T-helper 2 cell (primary cell): ENCODE data around the gene ATP8B3.

ENCODE experiments used
- DNase-seq, 5 experiments: peaks; one replicate each; pipeline versions ENCODE4 v3.0.0 to v3.0.0-alpha.2; 2012 to 2022

The ATP8B3 gene

GRCh38 chr19:1790054-1790792 is 21.9 kb downstream of the ATP8B3 start:
- no peak for DNase-seq

GRCh38 chr19:1789261-1790041 is 22.6 kb downstream of the ATP8B3 start:
- no peak for DNase-seq

GRCh38 chr19:1787116-1787515 is 25.0 kb downstream of the ATP8B3 start:
- DNase-seq, result no peak

- no peak for DNase-seq
These were observed 25.4 kb downstream of the ATP8B3 start for GRCh38 chr19:1786668-1787067.

GRCh38 chr19:1785310-1785709 is 26.8 kb downstream of the ATP8B3 start:
- DNase-seq, result no peak

- DNase-seq, result no peak
These were observed 28.2 kb downstream of the ATP8B3 start for GRCh38 chr19:1783874-1784273.

- no peak for DNase-seq
These were observed 28.7 kb downstream of the ATP8B3 start for GRCh38 chr19:1783354-1783753.

GRCh38 chr19:1782521-1782920 is 29.6 kb downstream of the ATP8B3 start:
- DNase-seq, result no peak

GRCh38 chr19:1780272-1780958 is 31.7 kb downstream of the ATP8B3 start:
- no peak for DNase-seq

GRCh38 chr19:1779574-1779973 is 32.5 kb downstream of the ATP8B3 start:
- DNase-seq, result no peak

GRCh38 chr19:1777149-1777548 is 34.9 kb downstream of the ATP8B3 start:
- DNase-seq, result no peak

GRCh38 chr19:1776606-1777147 is 35.4 kb downstream of the ATP8B3 start:
- no peak for DNase-seq

- no peak for DNase-seq
These were observed 36.0 kb downstream of the ATP8B3 start for GRCh38 chr19:1775951-1776605.

GRCh38 chr19:1774989-1775772 is 36.9 kb downstream of the ATP8B3 start:
- DNase-seq, result no peak

- DNase-seq, result no peak
These were observed 38.9 kb downstream of the ATP8B3 start for GRCh38 chr19:1773184-1773583.

GRCh38 chr19:1770866-1771576 is 41.1 kb downstream of the ATP8B3 start:
- DNase-seq, result no peak

- no peak for DNase-seq
These were observed 42.5 kb downstream of the ATP8B3 start for GRCh38 chr19:1769645-1769985.

GRCh38 chr19:1768918-1769644 is 43.0 kb downstream of the ATP8B3 start:
- no peak for DNase-seq

- no peak for DNase-seq
These were observed 43.8 kb downstream of the ATP8B3 start for GRCh38 chr19:1768248-1768647.

GRCh38 chr19:1767464-1767933 is 44.6 kb downstream of the ATP8B3 start:
- DNase-seq, result peak; percentile 16 to 49 (median 43)
